HepG2 (cell line): ENCODE data around the gene ITGAV.

Experiments used
- ATF1 ChIP-seq: IDR thresholded peaks from 2 replicates; pipeline ENCODE4 v1.6.1; 2016; ENCODE audit warnings: mild to moderate bottlenecking, control low read depth
- CBX2 ChIP-seq, 2 experiments: fragments of 200-600 bp in 1 of 2; sonication (generic); formaldehyde crosslinking in 1 of 2; IDR thresholded peaks; 2 replicates each; pipeline versions ENCODE4 v1.7.0 to v1.8.1; 2018 to 2022; ENCODE audit warnings: low read depth in 2 of 2, low read length in 1 of 2, mild to moderate bottlenecking in 1 of 2, missing genetic modification reagents in 1 of 2
- EP300 ChIP-seq, 3 experiments: sonication (generic) in 1 of 3; formaldehyde crosslinking in 1 of 3; IDR thresholded peaks; 2 replicates each; pipeline versions ENCODE4 v1.5.1 to v1.6.1; 2011 to 2020; ENCODE audit warnings: low read depth in 2 of 3, low read length in 2 of 3, borderline replicate concordance in 1 of 3, improper control_type of control experiment in 1 of 3, mild to moderate bottlenecking in 1 of 3, missing genetic modification reagents in 1 of 3, moderate library complexity in 1 of 3
- GLI4 ChIP-seq: sonication (generic); formaldehyde crosslinking; IDR thresholded peaks from 2 replicates; pipeline ENCODE4 v1.5.1; 2020; ENCODE audit warnings: missing genetic modification reagents, mild to moderate bottlenecking, moderate library complexity, borderline replicate concordance
- HHEX ChIP-seq: IDR thresholded peaks from 2 replicates; pipeline ENCODE4 v1.6.1; 2016; ENCODE audit warnings: control low read depth
- JUN ChIP-seq: sonication (generic); formaldehyde crosslinking; IDR thresholded peaks from 2 replicates; pipeline ENCODE4 v1.4.0; 2020; ENCODE audit warnings: mild to moderate bottlenecking, missing genetic modification reagents
- KLF16 ChIP-seq, 2 experiments: sonication (generic) in 1 of 2; formaldehyde crosslinking in 1 of 2; IDR thresholded peaks; 2 replicates each; pipeline versions ENCODE4 v1.6.1 to v1.8.0; 2016 to 2023; ENCODE audit warnings: missing genetic modification reagents in 2 of 2, missing compliant biosample characterization in 1 of 2
- RFX5 ChIP-seq: IDR thresholded peaks from 2 replicates; pipeline ENCODE4 v1.6.1; 2011; ENCODE audit warnings: low read depth, low read length, improper control_type of control experiment
- SAFB2 ChIP-seq: sonication (generic); formaldehyde crosslinking; IDR thresholded peaks from 2 replicates; pipeline ENCODE4 v1.5.1; 2020; ENCODE audit warnings: missing genetic modification reagents, low read depth, mild to moderate bottlenecking, borderline replicate concordance
- TGIF2 ChIP-seq: IDR thresholded peaks from 2 replicates; pipeline ENCODE4 v1.6.1; 2016; ENCODE audit warnings: control low read depth, missing compliant biosample characterization
- TF ChIP-seq, protein P1 (sequence below), 2 experiments: fragments of 450-650 bp in 1 of 2; sonication (generic) in 1 of 2; formaldehyde crosslinking; IDR thresholded peaks; 2 replicates each; pipeline versions ENCODE4 v1.5.0 to v1.8.0; 2020 to 2022; ENCODE audit warnings: mild to moderate bottlenecking in 1 of 2, missing genetic modification reagents in 1 of 2
- TF ChIP-seq, protein P2 (sequence below): sonication (generic); formaldehyde crosslinking; IDR thresholded peaks from 2 replicates; pipeline ENCODE4 v1.8.0; 2022; ENCODE audit warnings: missing genetic modification reagents, mild to moderate bottlenecking, inconsistent platforms, borderline replicate concordance
- TF ChIP-seq, protein P3 (sequence below): sonication (generic); formaldehyde crosslinking; IDR thresholded peaks from 2 replicates; pipeline ENCODE4 v1.4.0; 2020; ENCODE audit warnings: mild to moderate bottlenecking, missing genetic modification reagents
- TF ChIP-seq, protein P4 (sequence below): IDR thresholded peaks from 2 replicates; pipeline ENCODE4 v1.6.1; 2018; ENCODE audit warnings: missing genetic modification reagents

DNA sequence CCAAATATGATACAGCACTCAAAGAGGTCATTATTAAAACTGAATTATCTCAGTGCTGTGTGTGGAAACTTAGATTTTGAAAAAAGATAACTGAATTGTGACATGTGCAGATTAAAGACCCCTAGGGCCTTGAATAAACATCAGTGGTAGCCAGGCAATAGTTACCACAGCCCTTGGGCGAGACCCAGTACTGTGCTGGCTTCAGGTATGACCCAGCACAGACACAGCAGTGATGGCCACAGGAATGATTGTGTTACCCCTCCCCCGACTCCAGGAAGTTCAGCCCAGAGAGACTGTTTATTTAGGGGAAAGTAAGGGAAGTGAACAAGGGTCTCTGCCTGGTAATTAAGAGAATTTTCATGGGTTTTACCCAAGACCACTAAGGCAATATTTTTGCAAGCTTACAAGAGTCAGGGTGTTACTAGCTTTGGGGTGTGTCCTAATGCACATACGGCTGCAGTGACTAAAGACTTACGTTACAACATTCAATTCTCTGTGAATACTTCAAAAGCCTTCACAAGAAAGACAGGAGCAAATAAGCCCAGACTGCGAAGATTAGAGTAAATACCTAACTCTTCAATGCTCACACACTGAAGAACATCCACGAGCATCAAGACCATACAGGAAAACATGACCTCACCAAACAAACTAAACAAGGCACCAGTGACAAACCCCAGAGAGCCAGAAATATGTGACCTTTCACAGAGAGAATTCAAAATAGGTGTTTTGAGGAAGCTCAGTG is 28.2 kb upstream of the ITGAV start:
- TF ChIP-seq, protein P1, sequence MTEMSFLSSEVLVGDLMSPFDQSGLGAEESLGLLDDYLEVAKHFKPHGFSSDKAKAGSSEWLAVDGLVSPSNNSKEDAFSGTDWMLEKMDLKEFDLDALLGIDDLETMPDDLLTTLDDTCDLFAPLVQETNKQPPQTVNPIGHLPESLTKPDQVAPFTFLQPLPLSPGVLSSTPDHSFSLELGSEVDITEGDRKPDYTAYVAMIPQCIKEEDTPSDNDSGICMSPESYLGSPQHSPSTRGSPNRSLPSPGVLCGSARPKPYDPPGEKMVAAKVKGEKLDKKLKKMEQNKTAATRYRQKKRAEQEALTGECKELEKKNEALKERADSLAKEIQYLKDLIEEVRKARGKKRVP (CRISPR knock-in tag; IDR thresholded peaks at IDR 0.05): 0 out of 4 replicates have a peak, but pooled peaks of 1 of the 2 experiments have one; percentile 9
- TF ChIP-seq JUN (CRISPR knock-in tag) (no peak), HHEX (CRISPR knock-in tag) (no peak), ATF1 (CRISPR knock-in tag) (no peak), KLF16 (CRISPR knock-in tag; IDR thresholded peaks at IDR 0.05) (no peak), CBX2 (IDR thresholded peaks at IDR 0.05; ENCODE audit: low read depth, low read length) (no peak), CBX2 (CRISPR knock-in tag; IDR thresholded peaks at IDR 0.05; ENCODE audit: low read depth) (no peak), EP300 (IDR thresholded peaks at IDR 0.05; ENCODE audit: low read depth in 2 of 2, low read length in 2 of 2) (0 out of 4 replicates have a peak, but pooled peaks of 1 of the 2 experiments have one; percentile 4), EP300 (CRISPR knock-in tag; IDR thresholded peaks at IDR 0.05; ENCODE audit: borderline replicate concordance) (peak; percentile 17; the same call in 1 of the 2 replicates), RFX5 (no peak), TGIF2 (no peak), SAFB2 (CRISPR knock-in tag) (no peak), GLI4 (CRISPR knock-in tag) (no peak)
- TF ChIP-seq, protein P2, sequence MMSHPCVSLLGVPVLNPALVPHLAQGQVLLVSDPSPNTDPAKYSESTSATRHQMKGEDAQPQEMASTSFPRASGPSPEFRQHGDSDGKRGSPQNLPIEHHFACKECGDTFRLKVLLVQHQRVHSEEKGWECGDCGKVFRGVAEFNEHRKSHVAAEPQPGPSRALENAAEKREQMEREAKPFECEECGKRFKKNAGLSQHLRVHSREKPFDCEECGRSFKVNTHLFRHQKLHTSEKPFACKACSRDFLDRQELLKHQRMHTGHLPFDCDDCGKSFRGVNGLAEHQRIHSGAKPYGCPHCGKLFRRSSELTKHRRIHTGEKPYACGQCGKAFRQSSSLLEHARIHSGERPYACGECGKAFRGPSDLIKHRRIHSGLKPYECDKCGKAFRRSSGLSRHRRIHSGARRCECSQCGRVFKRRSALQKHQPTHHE (CRISPR knock-in tag): no peak
- TF ChIP-seq, protein P3, sequence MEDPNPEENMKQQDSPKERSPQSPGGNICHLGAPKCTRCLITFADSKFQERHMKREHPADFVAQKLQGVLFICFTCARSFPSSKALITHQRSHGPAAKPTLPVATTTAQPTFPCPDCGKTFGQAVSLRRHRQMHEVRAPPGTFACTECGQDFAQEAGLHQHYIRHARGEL: no peak
- TF ChIP-seq, protein P4, sequence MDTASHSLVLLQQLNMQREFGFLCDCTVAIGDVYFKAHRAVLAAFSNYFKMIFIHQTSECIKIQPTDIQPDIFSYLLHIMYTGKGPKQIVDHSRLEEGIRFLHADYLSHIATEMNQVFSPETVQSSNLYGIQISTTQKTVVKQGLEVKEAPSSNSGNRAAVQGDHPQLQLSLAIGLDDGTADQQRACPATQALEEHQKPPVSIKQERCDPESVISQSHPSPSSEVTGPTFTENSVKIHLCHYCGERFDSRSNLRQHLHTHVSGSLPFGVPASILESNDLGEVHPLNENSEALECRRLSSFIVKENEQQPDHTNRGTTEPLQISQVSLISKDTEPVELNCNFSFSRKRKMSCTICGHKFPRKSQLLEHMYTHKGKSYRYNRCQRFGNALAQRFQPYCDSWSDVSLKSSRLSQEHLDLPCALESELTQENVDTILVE (CRISPR knock-in tag): 0 out of 2 replicates have a peak, but pooled peaks have one; percentile 20
